T-helper 2 cell treated with Interferon-gamma antibody and Interleukin-4, amounts not matched to agents 100 ng/mL and 5 ng/mL, for 36 hours (primary cell): ENCODE data around the gene NELL1. TPM values are rescaled to one million over a fixed set of nuclear protein-coding genes. Genes with fewer than 3 reads are reported as not detected.

Experiments
- intact Hi-C: fragments of 100-400 bp; cut with micrococcal nuclease; formaldehyde crosslinking; loops from one replicate; pipeline ENCODE4 v1.15.1; 2023
- total RNA-seq: library from RNA; stranded (reverse); gene quantifications from 2 replicates; pipeline ENCODE4 v1.2.3, GENCODE V29; 2022

NELL1 gene
- total RNA-seq, 1 donor from 2014 or later, result not detected

- intact Hi-C loops, result no loop called here
Observed at GRCh38 chr11:20668131-20668809, 1.1 kb upstream of the NELL1 start.

- intact Hi-C loops, result loop anchor here (5.0 kb wide), 2 partner anchors 73 to 513 kb away; partner anchors contain the start of gene SLC6A5
Observed at GRCh38 chr11:20669820-20670684, 666 bp downstream of the NELL1 start.

- intact Hi-C loops, result loop anchor here (5.0 kb wide), 2 partner anchors 74 to 514 kb away; partner anchors contain the start of gene SLC6A5
Observed at GRCh38 chr11:20670932-20671403, 1.6 kb downstream of the NELL1 start.

- intact Hi-C loops, result loop anchor here (5.0 kb wide), 2 partner anchors 75 to 515 kb away; partner anchors contain the start of gene SLC6A5
Observed at GRCh38 chr11:20671856-20672546, 2.6 kb downstream of the NELL1 start.

- intact Hi-C loops, result loop anchor here (5.0 kb wide), 2 partner anchors 75 to 515 kb away; partner anchors contain the start of gene SLC6A5
Observed at GRCh38 chr11:20672575-20672974, 3.2 kb downstream of the NELL1 start.

- intact Hi-C loops, result no loop called here
Observed at GRCh38 chr11:20676658-20677057, 7.3 kb downstream of the NELL1 start.

- intact Hi-C loops, result no loop called here
Observed at GRCh38 chr11:20688761-20689160, 19.4 kb downstream of the NELL1 start.

GRCh38 chr11:20707876-20708275, 38.5 kb downstream of the NELL1 start:
- intact Hi-C loops, result no loop called here

GRCh38 chr11:20712912-20713311, 43.5 kb downstream of the NELL1 start:
- intact Hi-C loops, result no loop called here

- intact Hi-C loops, result no loop called here
Observed at GRCh38 chr11:20715464-20715863, 46.1 kb downstream of the NELL1 start.

GRCh38 chr11:20715931-20716330, 46.5 kb downstream of the NELL1 start:
- intact Hi-C loops, result no loop called here

- intact Hi-C loops, result no loop called here
Observed at GRCh38 chr11:20719821-20720220, 50.4 kb downstream of the NELL1 start.

- intact Hi-C loops, result no loop called here
Observed at GRCh38 chr11:20723366-20723765, 54.0 kb downstream of the NELL1 start.

GRCh38 chr11:20729597-20730105, 60.3 kb downstream of the NELL1 start:
- intact Hi-C loops, result no loop called here

- intact Hi-C loops, result no loop called here
Observed at GRCh38 chr11:20731676-20732215, 62.4 kb downstream of the NELL1 start.

GRCh38 chr11:20739107-20739506, 69.7 kb downstream of the NELL1 start:
- intact Hi-C loops, result no loop called here

GRCh38 chr11:20739577-20739976, 70.2 kb downstream of the NELL1 start:
- intact Hi-C loops, result no loop called here

- intact Hi-C loops, result no loop called here
Observed at GRCh38 chr11:20754933-20755332, 85.5 kb downstream of the NELL1 start.

GRCh38 chr11:20759541-20759940, 90.2 kb downstream of the NELL1 start:
- intact Hi-C loops, result no loop called here

- intact Hi-C loops, result no loop called here
Observed at GRCh38 chr11:20760811-20761210, 91.4 kb downstream of the NELL1 start.
